Stimulated activated CD4-positive, alpha-beta T cell treated with anti-CD3 and anti-CD28 coated beads, Interleukin-4, amount 100 ng/mL, for 1 hour (primary cell): ENCODE data around the gene CAPN3.
"Not testable (repeated sequence)": the region's sequence is repeated elsewhere in the genome, so short reads cannot be mapped to it uniquely, and the experiment has no call there.

Source experiments
- DNase-seq: peaks from one replicate; pipeline ENCODE4 v3.0.0-alpha.2; 2020

The CAPN3 gene

GRCh38 chr15:42359249-42359648 lies at the start of gene CAPN3:
Gene CAPN3, plus strand, starts transcription at chr15:42359501. Its CDS starts 305 bp downstream, at chr15:42359806.
- no peak for DNase-seq

- DNase-seq, result no peak
These were observed 45.8 kb upstream of the CAPN3 start for GRCh38 chr15:42313463-42313862.

GRCh38 chr15:42314818-42315217 lies 44.5 kb upstream of the CAPN3 start:
- DNase-seq, result no peak

- DNase-seq, result no peak
These were observed 43.8 kb upstream of the CAPN3 start for GRCh38 chr15:42315521-42315920.

GRCh38 chr15:42316282-42316805 lies 43.0 kb upstream of the CAPN3 start:
- not testable (repeated sequence) for DNase-seq

GRCh38 chr15:42319206-42319605 lies 40.1 kb upstream of the CAPN3 start:
- no peak for DNase-seq

GRCh38 chr15:42324308-42324707 lies 35.0 kb upstream of the CAPN3 start:
- DNase-seq, result no peak

- DNase-seq, result no peak
These were observed 30.1 kb upstream of the CAPN3 start for GRCh38 chr15:42329161-42329560.

- no peak for DNase-seq
These were observed 29.3 kb upstream of the CAPN3 start for GRCh38 chr15:42329992-42330391.

GRCh38 chr15:42331235-42331634 lies 28.1 kb upstream of the CAPN3 start:
- no peak for DNase-seq

GRCh38 chr15:42332331-42332730 lies 27.0 kb upstream of the CAPN3 start:
- no peak for DNase-seq

GRCh38 chr15:42335074-42335473 lies 24.2 kb upstream of the CAPN3 start:
- no peak for DNase-seq

GRCh38 chr15:42336650-42337049 lies 22.7 kb upstream of the CAPN3 start:
- DNase-seq, result not testable (repeated sequence)

GRCh38 chr15:42337104-42337503 lies 22.2 kb upstream of the CAPN3 start:
- not testable (repeated sequence) for DNase-seq

GRCh38 chr15:42338500-42338899 lies 20.8 kb upstream of the CAPN3 start:
- DNase-seq, result no peak

GRCh38 chr15:42343596-42344232 lies 15.6 kb upstream of the CAPN3 start:
- no peak for DNase-seq

GRCh38 chr15:42344763-42345162 lies 14.5 kb upstream of the CAPN3 start:
- DNase-seq, result no peak

- no peak for DNase-seq
These were observed 13.8 kb upstream of the CAPN3 start for GRCh38 chr15:42345504-42345903.

GRCh38 chr15:42348083-42348482 lies 11.2 kb upstream of the CAPN3 start:
- no peak for DNase-seq

GRCh38 chr15:42349186-42349585 lies 10.1 kb upstream of the CAPN3 start:
- DNase-seq, result no peak

- no peak for DNase-seq
These were observed 6.9 kb upstream of the CAPN3 start for GRCh38 chr15:42352401-42352800.

- DNase-seq, result no peak
These were observed 6.2 kb upstream of the CAPN3 start for GRCh38 chr15:42353061-42353460.

- DNase-seq, result no peak
These were observed 4.5 kb upstream of the CAPN3 start for GRCh38 chr15:42354824-42355223.

GRCh38 chr15:42355291-42355690 lies 4.0 kb upstream of the CAPN3 start:
- DNase-seq, result no peak

GRCh38 chr15:42356851-42357250 lies 2.5 kb upstream of the CAPN3 start:
- no peak for DNase-seq
